HL-60 (cell line): ENCODE data around the gene PHLPP2.

ENCODE experiments used
- CTCF ChIP-seq: IDR thresholded peaks from one replicate; pipeline ENCODE4 v1.5.1; 2011; ENCODE audit warnings: low read length, control low read depth, inconsistent platforms; ENCODE audit not compliant: insufficient read depth
- GABPA ChIP-seq: IDR thresholded peaks from 2 replicates; pipeline ENCODE4 v1.6.1; 2012; ENCODE audit warnings: low read depth
- POLR2AphosphoS5 ChIP-seq: IDR thresholded peaks from 2 replicates; pipeline ENCODE4 v1.6.1; 2012; ENCODE audit warnings: low read depth

GRCh38 chr16:71722801-71723536 is 1.5 kb downstream of the PHLPP2 start:
- no peak for TF ChIP-seq CTCF
- no peak for TF ChIP-seq GABPA
- TF ChIP-seq POLR2AphosphoS5: no peak
